SJSA1 (cell line): Measurements from ENCODE around the gene LSAMP. TPM values are rescaled to one million over a fixed set of nuclear protein-coding genes. Genes with fewer than 3 reads are reported as not detected.

ENCODE experiments used
- DNase-seq, 2 experiments: peaks; one replicate each; pipeline ENCODE4 v3.0.0-alpha.2; 2015 to 2020; ENCODE audit warnings: low spot score in 2 of 2, low read depth in 1 of 2
- H3K27ac ChIP-seq: fragments of 250-450 bp; sonication (Bioruptor Pico); 2 replicates; pipeline ENCODE4 v1.5.1; 2020; ENCODE audit warnings: mild to moderate bottlenecking, moderate library complexity
- H3K27me3 ChIP-seq: fragments of 250-450 bp; sonication (Bioruptor Pico); replicated peaks from 2 replicates; pipeline ENCODE4 v1.5.1; 2020; ENCODE audit warnings: mild to moderate bottlenecking, moderate library complexity
- H3K36me3 ChIP-seq: fragments of 250-450 bp; sonication (Bioruptor Pico); 2 replicates; pipeline ENCODE4 v1.5.1; 2020; ENCODE audit warnings: mild to moderate bottlenecking
- H3K4me1 ChIP-seq: fragments of 250-450 bp; sonication (Bioruptor Pico); replicated peaks from 2 replicates; pipeline ENCODE4 v1.6.1; 2021; ENCODE audit warnings: mild to moderate bottlenecking
- H3K4me3 ChIP-seq: fragments of 250-450 bp; sonication (Bioruptor Pico); 2 replicates; pipeline ENCODE4 v1.5.1; 2020; ENCODE audit warnings: mild to moderate bottlenecking
- H3K9me3 ChIP-seq: fragments of 250-450 bp; sonication (Bioruptor Pico); replicated peaks from 2 replicates; pipeline ENCODE4 v1.5.1; 2020; ENCODE audit warnings: mild to moderate bottlenecking
- total RNA-seq: library from RNA; depleted of rRNA; stranded (reverse); fragments of >200 nt; shearing (Covaris generic); gene quantifications from 2 replicates; pipeline ENCODE4 v1.2.3, GENCODE V29; 2014; rRNA removed

Gene LSAMP
- not detected in 2 replicates for total RNA-seq

- H3K4me1 ChIP-seq, result no peaks in the 10 kb centered on the region
- no peaks in the 10 kb centered on the region; the same call in 1 of the 2 replicates for H3K9me3 ChIP-seq
- H3K27ac ChIP-seq, result no peak within 1 kb of the TSS
- no peak for DNase-seq
- peaks cover 18% of the 10 kb centered on the region; the same call in 1 of the 2 replicates for H3K27me3 ChIP-seq
- H3K36me3 ChIP-seq, result no peaks in the 10 kb centered on the region
- no peak within 1 kb of the TSS for H3K4me3 ChIP-seq
Measured at GRCh38 chr3:116445311-116445841, at the start of gene LSAMP. TSS of gene LSAMP (minus strand) at chr3:116445487.

GRCh38 chr3:116492379-116492778 is 47.1 kb upstream of the LSAMP start:
- no peak for DNase-seq
- Histone ChIP-seq H3K27me3 (no peaks in the 10 kb centered on the region), H3K36me3 (no peaks in the 10 kb centered on the region), H3K9me3 (no peaks in the 10 kb centered on the region), H3K27ac (no peak overlapping the region), H3K4me1 (no peaks in the 10 kb centered on the region), H3K4me3 (no peak overlapping the region)

GRCh38 chr3:116483135-116483534 is 37.8 kb upstream of the LSAMP start:
- Histone ChIP-seq H3K4me1 (no peaks in the 10 kb centered on the region), H3K9me3 (no peaks in the 10 kb centered on the region), H3K4me3 (no peak overlapping the region), H3K36me3 (no peaks in the 10 kb centered on the region), H3K27me3 (no peaks in the 10 kb centered on the region), H3K27ac (no peak overlapping the region)
- DNase-seq, result no peak

- Histone ChIP-seq H3K27me3 (no peaks in the 10 kb centered on the region), H3K4me3 (no peak overlapping the region), H3K4me1 (no peaks in the 10 kb centered on the region), H3K9me3 (no peaks in the 10 kb centered on the region), H3K27ac (no peak overlapping the region), H3K36me3 (no peaks in the 10 kb centered on the region)
- DNase-seq, result no peak
Measured at GRCh38 chr3:116476691-116477090, 31.4 kb upstream of the LSAMP start.

- Histone ChIP-seq H3K27ac (no peak overlapping the region), H3K9me3 (no peaks in the 10 kb centered on the region), H3K36me3 (no peaks in the 10 kb centered on the region), H3K27me3 (no peaks in the 10 kb centered on the region), H3K4me1 (no peaks in the 10 kb centered on the region), H3K4me3 (no peak overlapping the region)
- DNase-seq, result no peak
Measured at GRCh38 chr3:116474801-116475200, 29.5 kb upstream of the LSAMP start.

- H3K36me3 ChIP-seq, result no peaks in the 10 kb centered on the region
- no peaks in the 10 kb centered on the region for H3K27me3 ChIP-seq
- no peak for DNase-seq
- H3K27ac ChIP-seq, result no peak overlapping the region
- H3K4me1 ChIP-seq, result no peaks in the 10 kb centered on the region
- H3K4me3 ChIP-seq, result no peak overlapping the region
- no peaks in the 10 kb centered on the region for H3K9me3 ChIP-seq
Measured at GRCh38 chr3:116474032-116474780, 28.9 kb upstream of the LSAMP start.

GRCh38 chr3:116473602-116474001 is 28.3 kb upstream of the LSAMP start:
- H3K36me3 ChIP-seq, result no peaks in the 10 kb centered on the region
- H3K27ac ChIP-seq, result no peak overlapping the region
- H3K4me1 ChIP-seq, result no peaks in the 10 kb centered on the region
- no peak overlapping the region for H3K4me3 ChIP-seq
- no peaks in the 10 kb centered on the region for H3K9me3 ChIP-seq
- DNase-seq, result no peak
- H3K27me3 ChIP-seq, result no peaks in the 10 kb centered on the region

GRCh38 chr3:116470605-116471197 is 25.4 kb upstream of the LSAMP start:
- H3K4me3 ChIP-seq, result no peak overlapping the region
- no peak overlapping the region for H3K27ac ChIP-seq
- no peaks in the 10 kb centered on the region for H3K4me1 ChIP-seq
- no peaks in the 10 kb centered on the region for H3K9me3 ChIP-seq
- H3K27me3 ChIP-seq, result no peaks in the 10 kb centered on the region
- DNase-seq, result no peak
- H3K36me3 ChIP-seq, result no peaks in the 10 kb centered on the region

- no peaks in the 10 kb centered on the region for H3K36me3 ChIP-seq
- H3K27ac ChIP-seq, result no peak overlapping the region
- H3K9me3 ChIP-seq, result no peaks in the 10 kb centered on the region
- H3K4me3 ChIP-seq, result no peak overlapping the region
- no peaks in the 10 kb centered on the region for H3K4me1 ChIP-seq
- H3K27me3 ChIP-seq, result no peaks in the 10 kb centered on the region
- DNase-seq, result no peak
Measured at GRCh38 chr3:116469546-116469945, 24.3 kb upstream of the LSAMP start.

GRCh38 chr3:116464276-116464798 is 19.1 kb upstream of the LSAMP start:
- no peaks in the 10 kb centered on the region for H3K4me1 ChIP-seq
- H3K9me3 ChIP-seq, result no peaks in the 10 kb centered on the region
- H3K36me3 ChIP-seq, result no peaks in the 10 kb centered on the region
- DNase-seq, result no peak
- no peak overlapping the region for H3K4me3 ChIP-seq
- H3K27me3 ChIP-seq, result no peaks in the 10 kb centered on the region
- H3K27ac ChIP-seq, result no peak overlapping the region

- no peak for DNase-seq
- Histone ChIP-seq H3K36me3 (no peaks in the 10 kb centered on the region), H3K27ac (no peak overlapping the region), H3K4me1 (no peaks in the 10 kb centered on the region), H3K27me3 (no peaks in the 10 kb centered on the region), H3K9me3 (no peaks in the 10 kb centered on the region), H3K4me3 (no peak overlapping the region)
Measured at GRCh38 chr3:116453666-116454346, 8.5 kb upstream of the LSAMP start.

GRCh38 chr3:116449546-116450350 is 4.5 kb upstream of the LSAMP start:
- H3K27me3 ChIP-seq, result no peaks in the 10 kb centered on the region
- no peaks in the 10 kb centered on the region for H3K36me3 ChIP-seq
- H3K4me1 ChIP-seq, result no peaks in the 10 kb centered on the region
- H3K4me3 ChIP-seq, result no peak overlapping the region
- no peak overlapping the region for H3K27ac ChIP-seq
- no peaks in the 10 kb centered on the region for H3K9me3 ChIP-seq
- no peak for DNase-seq

- H3K4me1 ChIP-seq, result no peaks in the 10 kb centered on the region
- no peak for DNase-seq
- peaks cover 18% of the 10 kb centered on the region; the same call in 1 of the 2 replicates for H3K27me3 ChIP-seq
- no peaks in the 10 kb centered on the region for H3K36me3 ChIP-seq
- no peak overlapping the region for H3K27ac ChIP-seq
- no peak overlapping the region for H3K4me3 ChIP-seq
- no peaks in the 10 kb centered on the region; the same call in 1 of the 2 replicates for H3K9me3 ChIP-seq
Measured at GRCh38 chr3:116445990-116446389, 703 bp upstream of the LSAMP start.
